SKM-1 treated with dmso at 0.1 percent for 144 hours (cell line): ENCODE results near the gene PCBD1.

Experiments used
- DNase-seq: peaks from one replicate; lab custom pipeline; 2025; ENCODE audit not compliant: unreplicated experiment; lab: John Stamatoyannopoulos, UW

Gene PCBD1

DNA sequence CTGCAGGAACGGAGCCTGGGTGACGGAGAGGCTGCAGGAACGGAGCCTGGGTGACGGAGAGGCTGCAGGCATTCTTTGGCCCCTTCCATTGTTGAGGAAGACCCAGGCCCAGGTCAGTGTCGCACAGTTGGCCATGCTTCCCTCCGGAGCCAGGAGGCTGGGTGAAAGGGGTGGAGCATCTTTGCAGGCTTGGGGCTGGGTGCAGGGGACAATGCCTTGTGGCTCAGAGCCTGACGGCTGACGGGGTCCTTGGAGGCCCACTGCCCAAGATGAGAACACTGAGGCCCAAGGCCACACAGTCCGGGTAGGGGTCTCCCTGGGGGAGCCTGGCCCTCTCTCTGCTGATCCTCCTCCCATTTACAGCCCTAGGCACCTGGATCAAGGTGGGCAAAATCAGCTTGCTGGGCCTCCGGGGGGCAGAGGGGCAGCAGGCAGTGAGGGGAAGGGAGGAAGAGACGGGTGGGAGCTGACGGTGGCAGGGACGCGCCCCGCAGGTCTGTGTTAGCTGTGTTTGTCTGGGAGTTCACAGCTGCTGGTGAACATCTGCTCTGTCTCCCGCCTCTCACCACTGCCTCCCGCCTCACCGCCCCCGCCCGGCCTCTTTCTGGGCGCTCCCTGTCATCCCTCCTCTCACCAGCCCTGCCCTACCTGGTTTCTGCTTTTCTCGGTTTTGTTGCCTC is 30.6 kb upstream of the PCBD1 start:
- no peak for DNase-seq

DNA sequence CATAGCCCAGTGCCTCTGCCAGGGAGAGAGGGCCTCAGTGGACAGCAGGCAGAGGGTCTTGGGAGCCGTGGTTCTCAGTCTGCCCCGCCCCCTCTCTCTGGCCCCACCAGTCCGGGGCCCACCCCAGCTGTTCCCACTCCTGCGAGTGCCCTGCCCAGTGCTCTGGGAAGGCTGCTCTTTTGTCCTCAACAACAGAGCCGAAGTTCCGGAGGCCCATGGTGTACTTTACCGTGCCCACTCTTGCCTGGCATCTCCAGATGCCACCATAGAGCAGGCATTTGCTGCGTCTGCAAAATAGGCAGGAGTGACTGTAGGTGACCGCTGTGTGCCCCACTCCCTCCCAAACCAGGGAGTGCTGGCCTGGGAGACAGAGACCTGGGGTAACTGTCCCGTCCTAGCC is 29.3 kb upstream of the PCBD1 start:
- DNase-seq = no peak

DNA sequence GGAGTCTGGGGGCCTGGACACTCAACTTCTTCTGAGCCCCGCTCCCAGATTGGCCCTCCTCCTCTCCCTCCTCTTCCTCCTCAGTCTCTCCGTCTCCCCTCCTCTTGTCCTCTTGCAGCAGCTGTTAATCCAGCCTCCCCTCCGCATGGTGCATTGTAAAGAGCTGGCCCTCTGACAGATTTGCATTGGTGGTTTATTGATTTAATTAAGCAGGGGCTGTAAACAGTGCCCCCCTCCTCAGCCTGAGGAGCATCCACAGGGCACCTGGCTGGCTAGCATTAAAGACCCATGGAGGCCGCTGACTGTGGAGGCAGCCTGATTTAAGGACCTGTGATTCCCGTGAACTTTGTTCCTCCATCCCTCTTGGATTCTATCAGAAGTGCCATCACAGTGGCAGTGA is 28.9 kb upstream of the PCBD1 start:
- DNase-seq = no peak

DNA sequence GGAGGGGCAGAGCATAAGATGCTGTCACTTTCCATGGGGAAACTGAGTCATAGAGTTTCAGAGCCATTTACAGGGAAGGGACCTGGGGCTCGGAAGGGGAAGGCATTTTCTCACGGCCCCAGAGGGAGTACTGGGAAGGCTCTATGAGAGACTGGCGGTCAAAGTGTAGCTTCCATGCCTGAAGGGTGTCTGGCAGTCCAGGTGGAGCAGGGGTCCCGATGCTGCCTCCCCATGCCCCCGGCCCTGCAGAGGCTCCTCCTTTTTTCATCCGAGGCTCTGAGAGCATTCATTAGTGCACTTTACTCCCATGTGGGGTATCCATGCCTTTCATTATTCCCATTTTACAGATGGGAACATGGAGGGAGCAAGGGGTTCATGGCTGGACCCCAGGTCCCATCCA is 27.9 kb upstream of the PCBD1 start:
- no peak for DNase-seq

DNA sequence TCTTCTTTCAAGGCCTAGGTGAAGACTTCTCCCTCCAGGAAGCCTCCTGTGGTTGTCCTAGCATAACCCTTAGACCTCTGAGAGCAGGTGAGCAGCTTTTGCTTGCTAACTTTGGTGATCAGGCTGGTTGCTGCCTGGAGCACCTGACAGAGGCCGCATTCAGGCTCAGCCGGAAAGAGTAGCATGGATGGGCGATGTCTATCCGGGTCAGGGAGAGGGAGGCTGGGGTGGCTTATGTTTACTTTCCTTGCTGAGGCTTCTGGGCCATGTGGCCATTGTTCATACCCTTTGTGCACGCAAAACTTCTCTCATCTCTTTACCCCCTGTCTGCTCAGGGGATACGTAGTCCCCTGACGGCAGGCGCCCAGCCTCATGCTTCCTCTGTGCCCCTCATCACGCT is 27.4 kb upstream of the PCBD1 start:
- DNase-seq = no peak

DNA sequence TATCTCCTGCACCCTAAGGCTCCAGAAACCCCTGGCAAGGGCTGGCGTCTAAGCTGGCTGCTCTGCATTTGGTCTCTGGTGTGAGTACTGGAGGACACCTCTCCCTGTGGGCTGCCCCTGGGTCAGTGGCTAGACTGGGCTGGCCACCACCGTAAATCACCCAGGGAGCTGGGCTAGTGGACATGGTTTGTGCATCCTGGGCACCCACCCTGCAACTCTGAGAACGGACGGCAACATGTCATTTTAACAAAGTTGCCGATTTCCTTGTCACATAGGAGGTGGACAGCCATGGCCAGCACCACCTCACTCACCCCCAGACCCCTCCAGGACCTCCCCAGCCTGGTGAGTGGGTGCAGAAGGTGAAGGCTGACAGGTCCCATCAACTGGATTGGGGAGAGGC is 26.8 kb upstream of the PCBD1 start:
- DNase-seq = no peak

DNA sequence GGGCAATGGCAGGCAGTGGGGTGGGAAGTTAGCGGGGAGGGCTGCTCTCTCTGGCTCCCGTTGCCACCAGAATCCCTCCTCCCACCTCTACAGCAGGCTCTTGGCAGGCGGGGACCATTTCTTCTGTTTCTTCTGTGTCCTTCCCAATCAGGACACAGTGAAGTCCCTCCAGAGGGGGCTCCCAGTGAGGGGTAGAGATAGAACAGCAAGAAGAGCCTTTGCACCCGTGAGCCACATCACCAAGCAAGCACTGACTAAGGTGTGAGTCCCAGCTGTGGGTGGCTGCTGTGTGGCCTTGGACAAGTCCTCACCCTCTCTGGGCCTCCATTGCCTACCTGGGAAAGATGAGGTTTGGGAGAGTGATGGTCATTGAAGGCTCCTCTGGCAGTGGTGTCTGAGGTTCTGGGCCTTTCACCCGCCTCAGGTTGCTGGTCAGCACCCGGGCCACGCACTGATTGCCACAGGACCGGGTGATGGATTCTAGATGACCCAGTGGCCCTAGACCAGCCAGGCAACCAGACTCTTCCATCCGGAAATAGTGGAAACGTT is 26.0 kb upstream of the PCBD1 start:
- no peak for DNase-seq

DNA sequence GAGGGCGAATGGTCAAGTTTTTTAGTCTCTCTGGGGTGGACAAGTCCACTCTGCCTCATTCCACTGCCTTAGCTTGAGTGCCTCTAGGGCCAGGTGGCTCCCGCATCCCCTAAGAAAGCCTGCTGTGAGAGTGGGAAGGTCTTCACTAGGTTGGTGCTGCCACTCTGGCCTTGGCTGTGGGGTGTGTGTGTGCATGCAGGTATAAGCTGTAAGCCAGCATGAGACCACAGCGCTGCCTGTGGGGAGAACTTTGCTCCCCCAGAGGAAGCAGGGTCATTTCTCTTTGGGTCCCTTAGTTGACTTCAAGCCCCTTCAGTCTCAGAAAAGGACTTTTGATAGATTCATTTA is 25.5 kb upstream of the PCBD1 start:
- DNase-seq = no peak

DNA sequence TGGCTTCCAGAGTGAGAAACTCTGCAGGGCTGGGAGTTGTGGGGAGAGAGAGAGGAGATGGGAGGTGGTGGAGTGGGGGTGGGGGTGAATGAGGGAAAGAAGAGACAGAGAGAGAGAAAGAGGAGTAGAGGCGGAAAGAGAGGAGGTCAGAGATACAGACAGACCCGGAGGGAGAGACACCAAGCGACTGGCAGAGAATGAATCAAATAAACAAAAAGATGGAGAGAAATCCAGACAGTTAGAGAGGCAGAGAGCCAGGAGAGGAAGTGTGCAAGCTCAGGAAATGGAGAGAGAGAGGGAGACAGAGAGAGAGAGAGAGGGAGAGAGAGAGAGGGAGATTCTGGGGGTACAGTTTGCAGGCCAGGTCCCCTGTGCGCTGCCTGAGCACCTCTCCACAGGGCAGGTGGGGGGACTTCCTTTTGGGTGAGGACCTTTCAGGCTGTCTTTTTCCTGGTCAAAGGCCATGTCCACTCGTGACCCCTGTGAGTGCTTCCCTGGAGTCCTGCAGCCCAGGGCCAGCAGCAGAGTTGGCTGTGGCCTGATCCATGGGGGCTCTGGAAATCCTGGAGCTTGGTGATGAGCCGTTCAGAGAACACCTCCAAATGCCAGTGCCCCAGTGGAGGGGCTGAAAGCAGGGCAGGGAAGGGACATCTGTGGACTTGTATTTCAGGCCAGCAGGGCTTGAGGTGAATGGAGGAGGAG is 25.0 kb upstream of the PCBD1 start:
- no peak for DNase-seq

DNA sequence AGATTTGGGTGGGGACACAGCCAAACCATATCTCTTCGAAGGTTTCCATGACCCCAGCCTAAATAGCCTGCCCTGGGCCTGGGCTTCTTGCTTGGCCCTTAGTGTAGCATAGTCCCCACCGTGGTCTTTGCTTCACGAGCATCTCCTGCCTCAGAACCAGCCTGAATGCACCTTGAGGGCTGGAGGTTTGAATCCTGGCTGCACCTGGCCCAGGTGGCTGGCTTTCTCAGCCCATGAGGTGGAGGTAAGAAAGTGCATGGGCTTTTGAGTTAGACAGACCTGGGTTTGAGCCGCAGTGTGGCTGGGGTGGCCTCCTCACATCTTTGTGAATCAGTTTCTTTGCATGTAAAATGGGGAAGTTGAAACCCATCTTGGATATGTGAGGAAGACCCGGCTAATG is 24.2 kb upstream of the PCBD1 start:
- no peak for DNase-seq

DNA sequence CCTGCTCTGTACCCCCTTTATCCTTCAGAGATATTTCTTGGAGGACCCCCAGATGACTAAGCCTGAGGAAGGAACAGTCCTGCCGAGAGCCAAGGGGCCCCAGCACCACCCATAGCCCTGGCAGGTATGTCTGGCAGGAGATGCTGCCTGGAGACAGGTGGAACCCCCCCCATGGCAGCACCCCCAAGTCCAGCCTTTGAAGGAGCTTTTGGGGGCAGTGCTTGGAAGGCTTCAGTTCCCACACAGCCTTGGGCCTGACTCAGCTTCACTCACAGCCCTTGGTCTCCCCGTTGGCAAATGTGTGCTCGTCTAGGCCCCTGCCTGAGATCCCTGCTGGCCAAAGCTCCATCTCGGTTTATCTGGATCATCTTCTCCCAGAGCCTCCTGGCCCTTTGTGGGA is 23.0 kb upstream of the PCBD1 start:
- DNase-seq = no peak

DNA sequence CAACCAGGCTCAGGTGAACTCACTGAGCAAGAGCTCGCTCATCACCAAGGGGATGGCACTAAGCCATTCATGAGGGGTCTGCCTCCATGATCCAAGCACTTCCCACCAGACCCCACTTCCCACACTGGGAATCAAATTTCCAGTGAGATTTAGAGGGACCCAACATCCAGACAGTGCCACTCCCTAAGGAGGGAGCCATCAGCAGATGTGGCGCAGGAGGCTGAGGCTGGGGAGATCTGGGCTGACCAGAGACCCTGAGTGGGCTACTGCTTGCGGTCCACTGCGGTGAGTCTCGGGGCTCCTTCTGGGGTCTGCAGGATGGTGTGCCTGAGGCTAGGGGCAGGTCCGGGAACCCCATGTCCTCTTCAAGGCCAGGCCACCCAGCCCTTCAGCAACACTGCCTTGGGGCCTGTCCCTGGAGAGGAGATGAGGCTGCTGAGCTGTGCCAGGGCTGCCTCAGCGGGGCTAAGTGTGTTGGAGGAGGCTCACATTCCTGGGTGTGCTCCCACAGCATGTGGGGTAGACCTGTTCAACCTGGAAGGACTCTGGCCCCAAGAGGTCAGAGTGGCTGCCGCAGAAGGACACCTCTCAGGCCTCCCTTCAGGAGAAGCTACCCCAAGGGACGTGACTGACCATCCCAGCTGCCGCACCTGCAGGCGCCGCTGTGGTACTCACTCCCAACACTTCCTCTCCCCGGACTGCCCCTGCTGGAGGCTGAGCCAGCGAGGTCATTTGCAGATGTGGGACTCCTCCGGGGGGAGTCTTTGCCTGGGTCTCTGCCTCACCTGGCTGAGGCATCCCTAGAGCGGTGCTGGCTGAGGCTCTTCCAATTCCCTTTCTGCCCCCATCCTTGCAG is 22.3 kb upstream of the PCBD1 start:
- DNase-seq = no peak

DNA sequence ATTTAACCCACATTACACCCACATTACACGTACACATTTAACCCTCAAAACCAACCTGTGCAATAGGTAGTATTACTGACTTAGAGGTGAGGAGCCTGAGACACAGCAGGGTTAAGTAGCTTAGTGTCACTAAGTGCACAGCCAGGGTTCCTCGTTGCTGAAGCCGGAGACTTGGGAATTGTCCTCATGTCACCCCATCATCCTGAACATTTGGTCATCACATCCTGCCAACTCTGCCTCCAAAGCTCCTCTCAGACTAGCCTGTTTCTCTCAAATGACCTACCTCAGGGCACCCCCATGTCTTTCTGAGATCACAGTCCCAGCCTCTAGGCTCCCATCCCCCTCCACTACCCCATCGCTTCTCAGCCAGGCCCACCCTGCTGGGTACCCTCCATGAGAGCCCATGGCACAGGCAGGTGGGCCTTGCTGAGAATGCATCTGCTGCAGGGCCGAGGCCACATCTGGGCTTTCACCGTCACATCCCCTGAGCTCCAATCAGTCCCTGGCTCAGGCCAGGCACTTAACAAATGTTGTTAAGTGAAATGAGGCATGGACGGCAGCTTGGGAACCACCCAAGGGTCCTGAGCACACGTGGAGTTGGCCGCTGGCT is 21.1 kb upstream of the PCBD1 start:
- DNase-seq = no peak

DNA sequence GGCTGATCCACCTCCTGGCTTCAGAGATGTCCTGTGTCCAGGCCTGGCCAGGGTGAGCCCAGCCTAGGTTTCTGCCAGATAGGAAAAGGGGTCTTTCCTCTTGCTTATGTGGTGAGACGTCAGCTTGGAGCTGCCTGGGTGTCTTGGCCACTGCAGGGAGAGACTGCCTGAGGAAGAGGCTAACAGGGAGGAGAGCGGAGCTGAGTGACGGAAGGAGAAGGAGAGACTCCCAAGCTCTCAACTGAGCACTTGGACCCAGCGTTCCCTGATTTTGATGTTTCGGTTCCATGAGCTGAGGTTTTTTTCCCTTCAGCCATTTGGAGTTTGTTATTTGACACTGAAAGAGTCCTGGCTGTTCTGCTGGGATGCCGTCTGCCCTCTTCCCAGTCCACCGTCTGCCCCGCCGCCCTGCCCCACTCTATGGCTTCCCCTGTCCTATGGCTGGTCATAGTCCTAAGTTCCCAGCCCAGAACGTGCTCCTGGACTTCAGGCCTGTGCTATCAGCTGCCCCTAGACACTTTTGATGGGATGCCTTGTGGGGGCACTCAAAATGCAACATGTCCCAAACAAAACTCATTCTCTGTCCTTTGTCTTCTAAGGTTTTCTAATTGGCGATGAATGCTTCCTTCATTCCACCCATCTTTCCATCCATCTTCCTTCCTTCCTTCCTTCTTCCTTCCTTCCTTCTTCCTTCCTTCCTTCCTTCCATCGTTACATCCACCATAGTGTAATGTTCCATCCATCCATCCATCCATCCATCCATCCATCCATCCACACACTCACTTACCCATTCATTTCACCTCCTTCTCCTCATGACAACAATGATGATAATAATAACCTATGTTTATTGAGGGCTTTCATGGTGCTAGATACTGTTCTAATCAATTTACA is 20.3 kb upstream of the PCBD1 start:
- DNase-seq = no peak

DNA sequence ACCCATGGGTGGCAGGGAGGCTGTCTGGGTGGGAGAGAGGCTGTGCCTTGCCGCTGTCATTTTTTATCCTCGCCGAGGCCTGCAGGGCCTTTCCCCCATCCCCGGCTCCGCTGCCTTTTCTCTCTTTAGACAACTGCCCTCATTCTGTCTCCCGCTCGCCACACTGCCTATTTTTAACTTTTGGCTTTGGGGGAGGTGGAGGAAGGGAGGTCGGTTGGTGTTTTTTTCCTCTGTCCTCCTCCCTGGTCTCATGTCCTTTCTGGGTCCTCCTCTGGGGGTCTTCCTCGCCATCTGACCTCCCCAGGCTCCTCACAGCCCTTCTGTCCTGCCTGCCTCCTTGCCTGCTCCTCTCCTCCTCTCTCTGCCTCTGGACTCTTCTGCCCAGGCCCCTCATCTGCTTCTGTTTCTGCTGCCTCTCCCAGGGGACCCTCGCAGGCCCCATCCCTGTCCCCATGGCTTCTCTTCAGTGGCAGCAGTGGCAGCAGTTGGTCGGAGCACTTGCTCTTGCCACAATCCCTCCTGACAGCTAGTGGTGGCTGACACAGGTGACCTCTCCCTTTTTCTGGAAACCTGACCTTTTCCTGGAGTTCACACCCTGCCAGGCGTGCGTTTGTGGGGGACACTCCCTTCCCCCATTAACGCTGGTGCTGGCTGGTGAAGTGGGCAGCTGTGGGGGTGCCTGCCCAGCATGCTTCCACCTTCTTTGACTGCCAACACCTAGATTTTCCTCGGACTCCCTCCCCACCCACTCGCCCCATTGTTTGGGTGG is 19.5 kb upstream of the PCBD1 start:
- DNase-seq = no peak

DNA sequence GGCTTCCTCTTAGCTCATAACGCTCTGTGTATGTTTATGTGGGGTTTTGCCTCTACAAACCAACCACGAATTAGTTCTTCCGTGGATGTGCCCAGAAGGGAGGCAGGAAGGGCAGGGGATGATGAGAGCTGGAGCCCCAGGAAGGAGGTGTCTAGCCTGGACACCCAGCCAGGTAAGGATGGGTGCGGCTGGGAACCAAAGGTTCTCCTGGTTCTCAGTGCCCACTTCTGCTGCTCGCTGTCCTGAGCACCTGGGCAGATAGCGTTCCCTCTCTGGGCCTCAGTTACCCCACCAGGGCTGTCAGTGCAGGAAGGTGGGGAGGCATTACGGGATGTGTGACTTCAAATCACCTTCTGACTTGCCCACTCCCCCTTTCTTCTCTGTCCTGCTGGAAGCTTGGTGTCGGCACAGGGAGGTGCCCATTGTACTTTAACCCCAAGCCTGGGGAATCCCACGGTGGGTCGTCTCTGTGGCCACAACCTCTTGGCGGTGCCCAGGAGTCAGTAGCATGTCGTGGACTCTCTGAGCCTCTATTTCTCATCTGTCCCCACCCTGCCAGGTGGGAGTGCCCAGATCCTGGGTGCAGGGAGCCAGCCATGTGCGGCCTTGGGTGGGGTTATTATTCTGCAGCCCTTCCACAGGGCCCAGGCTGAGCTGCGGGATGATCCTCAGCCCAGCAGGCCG is 18.7 kb upstream of the PCBD1 start:
- no peak for DNase-seq

DNA sequence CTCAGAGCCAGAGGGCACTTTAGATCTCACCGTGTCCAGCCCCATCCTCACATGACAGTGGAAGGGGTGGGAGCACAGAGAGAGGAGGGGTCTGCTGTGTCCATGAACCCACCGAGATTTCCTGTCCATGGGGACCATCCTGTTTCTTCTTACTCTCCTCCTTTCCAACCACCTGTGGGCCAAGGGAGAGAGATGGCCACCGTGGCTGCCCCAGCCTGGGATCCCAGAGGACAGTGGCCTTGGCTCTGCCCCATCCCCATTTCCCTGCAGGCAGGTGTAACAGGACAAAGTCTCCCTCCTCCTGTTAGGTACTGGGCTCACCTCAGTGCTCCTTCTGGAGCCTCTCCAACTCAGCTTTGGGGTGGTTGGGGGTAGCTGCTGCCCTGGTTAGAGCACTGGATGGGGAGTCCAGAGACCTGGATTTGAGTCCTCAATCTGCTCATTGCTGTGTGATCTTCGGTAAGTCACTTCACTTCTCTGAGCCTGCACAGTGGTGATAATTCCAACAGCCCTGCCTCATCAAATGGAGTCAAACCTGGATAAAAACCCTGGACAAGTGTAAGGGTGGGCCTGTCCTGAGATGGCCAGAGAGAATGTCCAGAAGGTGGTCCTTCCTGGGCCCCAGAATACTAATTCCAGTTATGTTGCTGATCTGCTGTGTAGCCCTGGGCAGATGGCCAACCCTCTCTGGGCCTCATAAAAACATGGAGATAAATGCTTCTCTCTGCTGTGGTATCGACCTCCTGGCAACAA is 17.8 kb upstream of the PCBD1 start:
- DNase-seq = no peak
